Measurements from ENCODE around the gene SUPT3H. TPM values are rescaled to one million over a fixed set of nuclear protein-coding genes. Genes with fewer than 3 reads are reported as not detected.

The SUPT3H gene
- total RNA-seq, 1 donor from 2014 or later, result 23.2 TPM

DNA sequence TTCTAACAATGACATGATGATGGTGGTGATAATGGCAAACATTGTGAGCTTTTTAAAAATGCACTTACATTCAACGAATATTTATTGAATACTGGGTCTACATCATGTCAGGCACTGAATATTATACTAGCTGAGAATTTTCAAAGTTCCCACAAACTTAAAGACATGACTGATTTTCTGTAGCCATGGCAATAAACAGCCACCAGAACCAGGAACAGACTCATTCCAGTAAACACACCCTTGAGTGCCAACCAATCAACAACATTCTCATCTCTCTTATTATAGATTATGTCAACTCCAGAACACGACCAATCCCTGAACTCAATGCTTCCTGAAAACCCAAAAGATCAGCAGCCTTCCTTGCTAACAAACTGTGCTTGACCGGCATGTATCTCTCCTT lies 262.0 kb downstream of the SUPT3H start:
- Mint-ChIP-seq H3K27me3 (ENCODE audit: low read depth) (no peaks in the 10 kb centered on the region), H3K9me3 (no peaks in the 10 kb centered on the region), H3K4me3 (no peak overlapping the region), H3K27ac (peak overlapping the region; percentile 5), H3K4me1 (peaks cover 5% of the 10 kb centered on the region), H3K36me3 (no peaks in the 10 kb centered on the region)
- DNase-seq (ENCODE audit: low spot score in 2 of 2, unreplicated experiment in 2 of 2), result no peak
- no peak for TF ChIP-seq CTCF (IDR thresholded peaks at IDR 0.05; ENCODE audit: unreplicated experiment)

DNA sequence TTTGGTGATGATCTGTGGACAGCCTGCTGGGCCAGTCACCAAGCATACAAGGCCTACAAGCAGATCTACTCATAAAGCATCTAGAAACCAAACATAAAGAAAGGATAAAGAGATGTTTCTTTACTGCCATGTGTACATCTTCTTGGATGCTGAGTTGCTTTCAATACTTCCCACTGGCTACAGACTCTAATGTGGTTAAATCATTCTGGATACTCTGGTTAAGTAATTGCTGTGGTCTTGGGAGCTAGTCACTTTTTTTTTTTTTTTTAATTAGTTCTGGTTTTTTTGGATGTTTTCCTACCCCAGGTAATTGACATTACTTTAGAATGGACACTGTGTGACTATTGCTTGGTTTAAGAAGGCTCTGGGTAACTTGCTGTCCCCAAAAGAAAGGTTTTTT lies 265.0 kb downstream of the SUPT3H start:
- no peaks in the 10 kb centered on the region for H3K36me3 Mint-ChIP-seq
- H3K27me3 Mint-ChIP-seq (ENCODE audit: low read depth), result no peaks in the 10 kb centered on the region
- DNase-seq (ENCODE audit: low spot score in 2 of 2, unreplicated experiment in 2 of 2), result no peak
- no peak for TF ChIP-seq CTCF (IDR thresholded peaks at IDR 0.05; ENCODE audit: unreplicated experiment)
- no peak overlapping the region for H3K4me3 Mint-ChIP-seq
- peaks cover 5% of the 10 kb centered on the region for H3K4me1 Mint-ChIP-seq
- H3K9me3 Mint-ChIP-seq, result peaks cover 6% of the 10 kb centered on the region
- no peak overlapping the region for H3K27ac Mint-ChIP-seq

- Mint-ChIP-seq H3K4me3 (no peak overlapping the region), H3K27ac (no peak overlapping the region), H3K36me3 (no peaks in the 10 kb centered on the region), H3K9me3 (peaks cover 9% of the 10 kb centered on the region), H3K27me3 (ENCODE audit: low read depth) (no peaks in the 10 kb centered on the region), H3K4me1 (no peaks in the 10 kb centered on the region)
- TF ChIP-seq CTCF (IDR thresholded peaks at IDR 0.05; ENCODE audit: unreplicated experiment), result no peak
- DNase-seq (ENCODE audit: low spot score in 2 of 2, unreplicated experiment in 2 of 2), result no peak
These were observed 268.2 kb downstream of the SUPT3H start for GRCh38 chr6:45109551-45109950.

DNA sequence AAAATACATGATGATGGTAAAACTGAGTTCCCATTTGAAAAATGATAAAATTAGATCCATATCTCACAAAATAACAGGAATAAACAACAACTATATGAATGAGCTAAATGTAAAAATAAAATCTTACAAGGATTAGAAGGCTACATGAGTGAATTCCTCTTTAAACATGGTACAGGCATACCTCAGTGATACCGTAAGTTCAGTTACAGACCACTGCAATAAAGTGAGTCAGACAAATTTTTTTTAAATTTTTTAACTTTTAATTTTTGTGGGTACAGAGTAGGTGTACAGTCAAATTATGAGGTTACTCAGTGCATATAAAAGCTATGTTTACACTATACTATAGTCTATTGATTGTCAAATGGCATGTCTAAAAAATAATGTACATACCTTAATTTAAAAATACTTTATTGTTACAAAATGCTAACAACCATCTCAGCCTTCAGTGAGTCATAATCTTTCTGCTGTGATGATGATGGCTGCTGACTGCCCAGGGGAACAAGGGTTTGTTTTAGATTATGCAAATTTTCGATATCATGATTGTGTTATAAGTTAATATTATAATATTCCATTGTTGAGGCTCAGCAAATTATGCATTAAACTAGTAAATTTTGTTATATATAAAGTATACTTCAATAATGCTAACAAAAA lies 272.4 kb downstream of the SUPT3H start:
- TF ChIP-seq CTCF (IDR thresholded peaks at IDR 0.05; ENCODE audit: unreplicated experiment), result no peak
- no peaks in the 10 kb centered on the region for H3K4me1 Mint-ChIP-seq
- H3K4me3 Mint-ChIP-seq, result no peak overlapping the region
- H3K27ac Mint-ChIP-seq, result no peak overlapping the region
- H3K9me3 Mint-ChIP-seq, result peaks cover 25% of the 10 kb centered on the region
- peaks cover 7% of the 10 kb centered on the region for H3K36me3 Mint-ChIP-seq
- no peak for DNase-seq (ENCODE audit: low spot score in 2 of 2, unreplicated experiment in 2 of 2)
- no peaks in the 10 kb centered on the region for H3K27me3 Mint-ChIP-seq (ENCODE audit: low read depth)

DNA sequence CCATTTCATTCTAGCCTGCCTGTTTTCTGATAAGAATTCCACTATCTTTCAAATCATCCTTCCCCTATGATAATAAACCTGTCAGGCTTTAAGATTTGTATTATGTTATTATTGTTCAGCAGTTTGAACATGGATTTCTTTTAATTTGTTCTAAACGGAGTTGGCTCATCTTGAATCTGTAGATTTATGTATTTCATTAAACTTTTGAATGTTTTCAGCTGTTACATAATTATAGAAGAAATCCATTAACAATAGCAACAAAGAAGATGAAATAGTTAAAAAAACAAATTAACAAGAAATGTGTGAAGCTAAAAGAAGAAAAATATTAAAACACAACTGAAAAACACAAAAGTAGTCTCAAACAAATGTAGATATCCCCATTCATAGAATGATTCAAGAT lies 273.3 kb downstream of the SUPT3H start:
- no peak overlapping the region for H3K27ac Mint-ChIP-seq
- no peaks in the 10 kb centered on the region for H3K27me3 Mint-ChIP-seq (ENCODE audit: low read depth)
- no peak overlapping the region for H3K4me3 Mint-ChIP-seq
- no peak for TF ChIP-seq CTCF (IDR thresholded peaks at IDR 0.05; ENCODE audit: unreplicated experiment)
- no peaks in the 10 kb centered on the region for H3K4me1 Mint-ChIP-seq
- H3K9me3 Mint-ChIP-seq, result peaks cover 25% of the 10 kb centered on the region
- peaks cover 7% of the 10 kb centered on the region for H3K36me3 Mint-ChIP-seq
- no peak for DNase-seq (ENCODE audit: low spot score in 2 of 2, unreplicated experiment in 2 of 2)

- Mint-ChIP-seq H3K9me3 (peaks cover 7% of the 10 kb centered on the region), H3K4me3 (no peak overlapping the region), H3K27me3 (ENCODE audit: low read depth) (no peaks in the 10 kb centered on the region), H3K36me3 (peaks cover 12% of the 10 kb centered on the region), H3K4me1 (no peaks in the 10 kb centered on the region), H3K27ac (no peak overlapping the region)
- DNase-seq (ENCODE audit: low spot score in 2 of 2, unreplicated experiment in 2 of 2), result no peak
- TF ChIP-seq CTCF (IDR thresholded peaks at IDR 0.05; ENCODE audit: unreplicated experiment), result no peak
These were observed 279.5 kb downstream of the SUPT3H start for GRCh38 chr6:45098256-45098655.
